Stimulated activated CD8-positive, alpha-beta memory T cell treated with anti-CD3 and anti-CD28 coated beads, Interleukin-15, amount 100 ng/mL, for 4 hours (primary cell): ENCODE measurements around the gene METTL1.
A peak's percentile ranks its signal among the peaks of the same experiment; 100 is the strongest.
"Not testable (repeated sequence)": the region's sequence is repeated elsewhere in the genome, so short reads cannot be mapped to it uniquely, and the experiment has no call there.

Source experiments
- DNase-seq, 2 donors: peaks; one replicate each; pipeline ENCODE4 v3.0.0-alpha.2; 2020; ENCODE audit warnings: low read depth in 2 of 2

The METTL1 gene

GRCh38 chr12:57771873-57772428 lies at the start of gene METTL1:
METTL1 (minus strand) TSS chr12:57772105; CDS start chr12:57772083, 22 bp downstream.
- DNase-seq: peak; percentile 85 to 93

DNA sequence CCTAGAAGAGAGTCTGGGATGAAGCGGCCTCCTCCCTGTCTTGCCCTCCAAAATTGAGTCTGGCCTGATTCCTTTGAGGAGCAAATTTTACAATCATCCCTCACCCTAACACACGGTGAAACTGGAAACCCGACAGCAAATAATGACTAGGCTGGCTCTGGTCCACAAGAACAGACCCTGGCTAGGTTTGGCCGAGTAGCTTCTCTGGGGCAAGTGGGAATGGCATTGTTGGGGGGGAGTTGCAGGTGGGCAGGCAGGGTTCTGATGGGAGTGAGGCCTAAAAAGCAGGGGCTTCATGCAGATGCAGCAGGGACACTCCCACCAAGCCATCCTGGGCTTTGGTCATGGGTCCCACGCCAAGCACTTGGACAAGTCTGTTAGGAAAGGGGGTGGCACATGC lies 49.1 kb upstream of the METTL1 start:
- DNase-seq: not testable (repeated sequence)

DNA sequence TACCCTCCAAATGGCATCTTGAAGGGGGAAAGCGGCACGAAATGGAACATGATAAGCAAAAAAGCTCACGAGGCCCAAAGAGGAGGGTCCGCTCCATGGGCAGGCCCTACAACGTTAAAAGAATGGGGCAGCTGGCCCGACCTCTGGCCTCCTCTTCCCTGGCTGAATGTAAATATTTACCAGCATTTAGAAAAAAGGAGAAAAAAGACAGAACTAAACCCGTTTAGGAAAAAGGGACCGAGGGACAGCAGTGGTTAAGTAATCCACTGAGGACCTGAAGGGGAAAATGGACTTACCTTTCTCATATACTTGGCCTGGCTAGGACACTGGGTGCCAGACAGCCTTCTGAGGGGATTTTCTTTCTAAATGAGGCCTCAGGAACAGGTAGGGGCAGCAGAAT lies 48.2 kb upstream of the METTL1 start:
- DNase-seq: not testable (repeated sequence)

- DNase-seq: not testable (repeated sequence)
These were observed 46.1 kb upstream of the METTL1 start for GRCh38 chr12:57817990-57818331.

DNA sequence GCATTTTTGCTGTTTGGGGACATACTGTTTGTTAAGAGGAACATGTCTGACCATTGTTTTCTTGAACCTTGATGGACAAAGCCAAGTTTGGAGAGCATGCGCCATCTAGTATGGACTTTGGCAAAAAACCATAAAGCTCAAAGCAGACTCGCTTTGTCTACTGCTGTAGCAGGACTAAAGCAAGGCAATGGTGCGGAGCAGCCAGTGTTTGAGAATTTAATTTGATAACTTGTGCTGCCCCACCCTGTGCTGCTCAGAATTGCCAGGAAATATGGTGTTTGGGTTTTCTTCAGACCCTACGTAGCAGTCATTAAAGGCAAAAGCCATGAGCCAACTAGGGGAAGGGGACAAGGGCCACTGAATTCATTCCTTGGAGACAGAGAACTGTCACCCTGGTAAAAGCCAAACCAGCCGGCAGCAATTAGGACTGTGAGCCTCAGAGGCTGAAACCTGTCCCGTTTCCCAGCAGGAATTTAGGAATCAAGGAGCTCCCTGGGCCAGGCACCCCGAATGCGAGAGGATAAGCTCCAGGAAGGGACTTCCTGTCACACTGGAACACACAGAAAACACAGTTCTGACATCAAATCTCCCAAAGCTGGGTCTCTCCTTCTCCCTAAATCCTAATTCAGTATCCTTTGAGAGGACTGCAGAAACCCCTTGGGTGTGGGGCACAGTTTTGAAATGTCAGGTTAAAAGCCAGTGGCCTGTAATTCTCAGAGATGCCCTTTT lies 45.5 kb upstream of the METTL1 start:
- no peak for DNase-seq

GRCh38 chr12:57816855-57817151 lies 44.9 kb upstream of the METTL1 start:
- DNase-seq: no peak

DNA sequence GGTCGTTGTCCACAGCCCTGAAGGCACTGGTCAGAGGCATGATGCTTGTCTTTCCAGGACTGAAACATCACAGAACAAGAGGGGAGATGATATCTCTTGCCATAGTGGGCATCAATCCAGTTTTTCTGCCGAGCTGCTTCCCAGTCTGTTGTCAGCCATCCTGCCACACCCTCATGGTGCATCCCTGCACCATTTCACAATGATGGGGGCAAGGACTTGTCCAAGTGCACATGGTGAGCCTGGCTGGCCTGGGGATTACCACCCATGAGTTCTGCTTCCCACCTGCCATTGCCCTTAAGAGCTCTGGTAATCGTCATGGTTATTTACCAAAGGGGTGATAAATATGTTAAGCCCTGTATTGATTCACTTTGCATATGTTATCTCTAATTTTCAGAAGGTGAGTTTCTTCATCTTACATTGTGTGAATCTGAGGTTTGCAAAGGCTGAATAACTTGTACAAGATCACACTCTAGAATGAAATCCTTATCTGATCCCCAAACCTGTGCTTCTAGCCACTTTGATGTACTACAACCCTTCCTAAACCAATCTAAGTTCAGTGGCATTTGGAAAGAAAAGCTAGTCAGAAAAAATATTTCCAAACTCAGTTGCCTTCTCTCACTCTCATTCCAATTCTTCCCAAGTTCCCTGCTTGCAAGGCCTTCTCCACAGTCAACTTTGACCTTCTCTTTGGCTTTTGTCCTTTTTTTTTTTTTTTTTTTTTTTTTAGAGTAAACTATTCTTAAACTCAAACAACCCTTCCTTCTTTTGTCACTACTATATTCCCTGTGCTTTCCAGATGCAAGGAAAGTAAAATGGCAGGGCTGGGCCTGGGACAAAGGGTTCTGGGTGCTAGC lies 44.3 kb upstream of the METTL1 start:
- no peak for DNase-seq

DNA sequence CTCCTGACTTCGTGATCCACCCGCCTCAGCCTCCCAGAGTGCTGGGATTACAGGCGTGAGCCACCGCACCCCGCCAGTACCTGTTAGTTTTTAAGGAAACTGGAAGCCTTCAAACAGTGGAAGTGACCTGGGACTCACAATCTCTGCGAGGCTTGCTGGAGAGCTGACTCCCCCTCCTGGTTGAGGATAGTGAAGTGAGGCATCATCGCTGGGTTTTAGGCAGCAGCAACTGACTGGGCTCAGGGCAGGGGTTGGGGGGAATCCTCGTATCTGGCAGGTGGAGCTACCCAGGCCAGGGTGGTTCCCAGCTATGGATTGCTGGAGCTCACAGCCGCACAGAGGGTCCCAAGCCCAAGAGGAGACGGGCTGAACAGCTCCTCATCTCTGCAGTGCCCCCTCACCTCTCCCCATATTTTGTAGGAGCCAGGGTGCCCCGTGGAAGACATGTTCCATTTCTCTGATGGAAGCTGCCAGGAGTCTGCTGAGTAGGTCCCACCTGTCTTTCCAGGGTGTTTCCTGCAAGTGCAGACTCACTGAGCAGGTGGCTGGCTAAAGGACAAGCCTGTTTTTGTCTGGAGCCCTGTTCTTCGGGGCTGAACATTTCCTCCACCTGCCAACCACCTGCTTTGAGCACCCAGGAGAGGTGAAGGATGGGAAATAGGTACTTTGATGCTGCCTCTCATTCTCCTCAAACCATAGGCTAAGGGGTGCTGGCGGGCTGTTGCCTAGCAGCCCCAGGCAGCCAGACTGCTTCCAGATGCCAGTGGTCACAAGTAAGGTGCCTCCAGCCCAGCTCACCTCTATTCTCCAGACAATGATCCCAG lies 43.5 kb upstream of the METTL1 start:
- no peak for DNase-seq

GRCh38 chr12:57813971-57814772 lies 42.3 kb upstream of the METTL1 start:
- no peak for DNase-seq

- no peak for DNase-seq
These were observed 41.4 kb upstream of the METTL1 start for GRCh38 chr12:57813111-57813970.

DNA sequence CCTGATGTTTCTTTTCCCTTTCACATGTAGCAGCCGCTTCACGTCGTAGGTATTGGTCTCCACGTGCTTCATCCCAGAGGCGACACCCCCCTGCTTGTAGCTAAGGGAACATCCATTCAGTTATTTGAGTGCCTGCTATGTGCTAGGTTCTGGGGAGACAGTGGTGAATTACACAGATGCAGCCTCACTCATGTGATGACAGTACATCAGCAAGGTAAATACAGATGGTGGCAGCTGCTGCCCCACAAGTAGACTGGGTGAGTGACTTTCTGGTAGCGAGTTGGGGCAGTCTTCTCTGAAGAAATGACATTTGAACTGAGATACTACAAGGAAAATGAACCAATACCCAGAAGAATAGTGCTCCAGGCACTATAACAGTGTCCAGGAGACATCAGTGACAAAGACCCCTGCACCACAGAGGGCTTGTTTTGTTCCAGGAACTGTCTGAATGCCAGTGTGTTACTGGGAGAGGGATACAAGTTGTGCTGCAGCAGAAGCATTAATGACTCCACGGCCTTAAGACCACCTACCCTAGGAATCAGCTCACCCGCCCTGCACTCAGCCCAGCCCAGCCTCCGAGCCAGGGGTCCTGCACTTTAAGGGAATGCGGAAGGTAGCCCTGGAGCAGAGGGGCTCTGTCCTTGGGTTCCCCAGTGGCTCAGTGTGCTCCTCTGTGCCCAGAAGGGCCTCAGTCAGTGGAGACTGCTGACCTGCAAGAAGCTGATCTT lies 39.3 kb upstream of the METTL1 start:
- no peak for DNase-seq

GRCh38 chr12:57810450-57810849 lies 38.5 kb upstream of the METTL1 start:
- no peak for DNase-seq

DNA sequence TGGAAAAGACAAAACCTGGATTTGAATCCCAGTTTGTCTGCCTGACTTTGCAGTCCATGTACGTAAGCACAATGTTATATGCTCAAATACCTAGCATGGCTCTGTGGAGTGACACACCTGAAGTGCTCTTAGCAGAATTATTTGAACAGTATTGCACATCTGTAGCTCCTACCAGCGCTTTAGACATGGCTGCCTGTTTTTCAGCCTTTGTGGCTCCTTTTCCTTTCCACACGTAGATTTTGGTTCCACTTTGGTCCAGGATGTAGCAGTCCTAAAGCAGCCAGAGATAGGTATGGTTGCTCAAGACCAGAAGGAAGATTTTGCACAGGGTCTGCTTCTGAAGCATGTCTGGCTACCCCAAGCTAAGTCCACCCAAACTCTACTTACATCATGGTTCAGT lies 37.5 kb upstream of the METTL1 start:
- DNase-seq: no peak

- no peak for DNase-seq
These were observed 36.4 kb upstream of the METTL1 start for GRCh38 chr12:57808351-57808750.

- DNase-seq: no peak
These were observed 35.4 kb upstream of the METTL1 start for GRCh38 chr12:57807285-57807684.

DNA sequence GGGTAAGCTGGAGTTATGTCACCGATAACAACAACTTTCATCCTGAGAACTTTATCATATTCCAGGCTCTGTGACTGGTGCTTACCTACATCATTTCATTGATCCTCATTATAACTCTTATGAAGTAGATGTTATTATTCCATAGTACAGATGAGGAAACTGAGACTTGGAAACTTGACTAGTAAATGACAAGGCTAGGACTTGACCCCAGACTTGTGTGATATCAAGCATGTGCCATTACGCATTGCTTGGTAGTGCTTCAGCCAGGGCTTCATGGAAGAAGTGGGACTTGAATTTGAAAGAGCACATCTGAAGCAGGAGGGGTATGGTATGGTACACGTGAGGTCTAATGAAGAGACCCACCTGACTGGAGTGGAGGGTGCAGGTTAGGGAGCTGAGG lies 34.8 kb upstream of the METTL1 start:
- DNase-seq: no peak

DNA sequence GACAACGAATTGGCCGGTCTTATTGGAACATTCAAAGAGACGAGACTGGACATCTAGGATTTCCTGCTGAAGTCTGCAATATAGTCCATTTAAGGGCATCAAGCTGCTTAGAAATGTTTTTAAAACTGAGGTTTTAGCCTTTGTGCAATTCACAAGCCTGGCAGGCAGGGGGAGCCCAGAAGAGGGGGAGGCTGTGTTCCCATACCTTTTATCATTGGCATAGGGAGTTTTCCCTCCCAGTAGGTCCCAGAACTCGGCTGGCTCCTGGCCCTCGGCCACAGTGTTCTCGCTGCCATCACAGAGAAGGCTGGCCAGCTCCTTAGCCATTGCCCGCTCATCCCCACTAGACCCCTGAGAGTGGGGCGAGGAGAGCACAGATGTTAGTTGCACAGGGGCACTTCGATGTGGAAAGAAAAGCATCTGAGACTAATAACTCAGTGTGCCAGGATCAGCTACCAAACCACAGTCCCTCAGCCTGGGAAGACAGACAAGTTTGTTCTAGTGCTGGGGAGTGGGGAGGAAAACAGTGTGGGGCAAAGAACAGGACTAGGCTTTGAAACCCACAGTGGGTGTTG lies 31.5 kb upstream of the METTL1 start:
- no peak for DNase-seq

- no peak for DNase-seq
These were observed 30.7 kb upstream of the METTL1 start for GRCh38 chr12:57802607-57803006.

DNA sequence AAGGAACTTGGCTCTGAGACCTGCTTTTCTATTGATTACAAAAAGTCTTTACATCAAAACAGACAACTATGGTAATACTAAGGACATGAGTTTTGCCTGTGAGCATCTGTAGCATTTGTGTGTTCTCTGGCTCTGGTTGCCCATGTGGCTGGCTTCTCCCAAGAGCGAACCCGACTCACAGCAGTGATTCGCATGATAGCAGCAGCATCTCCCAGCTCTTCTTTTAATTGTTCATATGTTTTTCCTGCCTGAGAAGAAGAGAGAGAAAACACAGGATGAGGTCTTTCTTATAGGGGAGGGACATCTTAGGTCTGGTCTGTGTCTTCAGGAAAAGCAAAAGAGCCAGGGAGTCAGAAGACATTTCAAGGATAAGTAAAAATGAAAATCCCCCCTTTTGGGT lies 29.1 kb upstream of the METTL1 start:
- no peak for DNase-seq
